ENCODE measurements around the gene RTL5. TPM values are rescaled to one million over a fixed set of nuclear protein-coding genes. Genes with fewer than 3 reads are reported as not detected.

Gene RTL5
- total and polyA plus RNA-seq, 10 of the 15 experiments (the other 5 are each of a cell fraction or from before 2014, with no cell fraction given): under 0.01 to 0.10 (median 0.03) TPM; not detected in 5

DNA sequence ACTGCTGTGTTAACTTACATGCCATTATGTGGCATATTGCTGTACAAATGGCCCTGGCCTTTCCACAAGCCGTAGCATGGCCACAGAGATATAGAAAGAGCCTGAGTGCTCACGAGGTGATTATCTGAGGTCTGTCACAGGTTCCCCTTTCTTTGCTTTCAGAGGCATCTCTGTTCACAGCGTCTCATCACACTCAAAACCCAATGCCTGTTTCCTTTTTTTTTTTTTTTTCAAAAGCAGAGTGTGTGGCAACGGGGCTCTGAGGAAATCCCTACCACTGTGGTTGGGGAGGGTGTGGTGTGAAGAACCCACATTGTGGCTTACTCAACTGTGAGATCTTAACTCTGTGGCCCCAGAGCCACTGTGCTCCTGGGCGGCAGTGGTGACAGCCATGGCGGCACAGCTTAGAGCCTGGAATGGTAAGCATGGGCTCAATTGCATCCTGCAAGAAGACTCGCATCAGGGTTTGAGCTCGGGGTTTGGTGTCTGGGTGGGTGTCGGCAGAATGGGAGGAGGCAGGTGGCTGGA lies 30.8 kb downstream of the RTL5 start (continued):
- TF ChIP-seq, protein P1, sequence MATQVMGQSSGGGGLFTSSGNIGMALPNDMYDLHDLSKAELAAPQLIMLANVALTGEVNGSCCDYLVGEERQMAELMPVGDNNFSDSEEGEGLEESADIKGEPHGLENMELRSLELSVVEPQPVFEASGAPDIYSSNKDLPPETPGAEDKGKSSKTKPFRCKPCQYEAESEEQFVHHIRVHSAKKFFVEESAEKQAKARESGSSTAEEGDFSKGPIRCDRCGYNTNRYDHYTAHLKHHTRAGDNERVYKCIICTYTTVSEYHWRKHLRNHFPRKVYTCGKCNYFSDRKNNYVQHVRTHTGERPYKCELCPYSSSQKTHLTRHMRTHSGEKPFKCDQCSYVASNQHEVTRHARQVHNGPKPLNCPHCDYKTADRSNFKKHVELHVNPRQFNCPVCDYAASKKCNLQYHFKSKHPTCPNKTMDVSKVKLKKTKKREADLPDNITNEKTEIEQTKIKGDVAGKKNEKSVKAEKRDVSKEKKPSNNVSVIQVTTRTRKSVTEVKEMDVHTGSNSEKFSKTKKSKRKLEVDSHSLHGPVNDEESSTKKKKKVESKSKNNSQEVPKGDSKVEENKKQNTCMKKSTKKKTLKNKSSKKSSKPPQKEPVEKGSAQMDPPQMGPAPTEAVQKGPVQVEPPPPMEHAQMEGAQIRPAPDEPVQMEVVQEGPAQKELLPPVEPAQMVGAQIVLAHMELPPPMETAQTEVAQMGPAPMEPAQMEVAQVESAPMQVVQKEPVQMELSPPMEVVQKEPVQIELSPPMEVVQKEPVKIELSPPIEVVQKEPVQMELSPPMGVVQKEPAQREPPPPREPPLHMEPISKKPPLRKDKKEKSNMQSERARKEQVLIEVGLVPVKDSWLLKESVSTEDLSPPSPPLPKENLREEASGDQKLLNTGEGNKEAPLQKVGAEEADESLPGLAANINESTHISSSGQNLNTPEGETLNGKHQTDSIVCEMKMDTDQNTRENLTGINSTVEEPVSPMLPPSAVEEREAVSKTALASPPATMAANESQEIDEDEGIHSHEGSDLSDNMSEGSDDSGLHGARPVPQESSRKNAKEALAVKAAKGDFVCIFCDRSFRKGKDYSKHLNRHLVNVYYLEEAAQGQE (IDR thresholded peaks at IDR 0.05; ENCODE audit: low read depth, low read length): no peak
- TF ChIP-seq NR2C2 (IDR thresholded peaks at IDR 0.05; ENCODE audit: borderline replicate concordance, control insufficient read depth, insufficient read length, low read depth) (no peak), GATAD2B (conservative IDR thresholded peaks at IDR 0.05; ENCODE audit: low read depth) (no peak), RAD51 (IDR thresholded peaks at IDR 0.05) (no peak), CHD4 (IDR thresholded peaks at IDR 0.05) (no peak), FOXK2 (IDR thresholded peaks at IDR 0.05) (no peak), ATF7 (IDR thresholded peaks at IDR 0.05; ENCODE audit: low read depth) (peak; percentile 54; the same call in 1 of the 2 replicates), SUPT20H (IDR thresholded peaks at IDR 0.05; ENCODE audit: borderline replicate concordance, control insufficient read depth, low read depth, low read length) (no peak), MTA2 (IDR thresholded peaks at IDR 0.05; ENCODE audit: low read depth) (peak; percentile 66; the same call in 1 of the 2 replicates), NR2F1 (conservative IDR thresholded peaks at IDR 0.05) (no peak), ZNF274 (IDR thresholded peaks at IDR 0.05; ENCODE audit: insufficient read depth, insufficient read length) (no peak), SRF (IDR thresholded peaks at IDR 0.05; ENCODE audit: low read depth in 2 of 2, low read length in 2 of 2) (no peak), TBL1XR1 (IDR thresholded peaks at IDR 0.05; ENCODE audit: low read depth, low read length) (0 out of 2 replicates have a peak, but pooled peaks have one; percentile 60), FOS (IDR thresholded peaks at IDR 0.05; ENCODE audit: borderline replicate concordance, extremely low read depth, insufficient read length) (no peak), MEF2B (IDR thresholded peaks at IDR 0.05; ENCODE audit: partially characterized antibody, poor library complexity, severe bottlenecking) (no peak), EGR1 (IDR thresholded peaks at IDR 0.05; ENCODE audit: borderline replicate concordance in 1 of 2, low read depth in 2 of 2, low read length in 2 of 2) (no peak), IKZF2 (IDR thresholded peaks at IDR 0.05) (peak; percentile 62 to 66; a peak in 2 of 4 replicates), MTA3 (IDR thresholded peaks at IDR 0.05; ENCODE audit: borderline replicate concordance, low read length) (no peak), ZBED1 (IDR thresholded peaks at IDR 0.05; ENCODE audit: borderline replicate concordance) (no peak), TARDBP (IDR thresholded peaks at IDR 0.05; ENCODE audit: borderline replicate concordance) (no peak)
- TF ChIP-seq, protein P2, sequence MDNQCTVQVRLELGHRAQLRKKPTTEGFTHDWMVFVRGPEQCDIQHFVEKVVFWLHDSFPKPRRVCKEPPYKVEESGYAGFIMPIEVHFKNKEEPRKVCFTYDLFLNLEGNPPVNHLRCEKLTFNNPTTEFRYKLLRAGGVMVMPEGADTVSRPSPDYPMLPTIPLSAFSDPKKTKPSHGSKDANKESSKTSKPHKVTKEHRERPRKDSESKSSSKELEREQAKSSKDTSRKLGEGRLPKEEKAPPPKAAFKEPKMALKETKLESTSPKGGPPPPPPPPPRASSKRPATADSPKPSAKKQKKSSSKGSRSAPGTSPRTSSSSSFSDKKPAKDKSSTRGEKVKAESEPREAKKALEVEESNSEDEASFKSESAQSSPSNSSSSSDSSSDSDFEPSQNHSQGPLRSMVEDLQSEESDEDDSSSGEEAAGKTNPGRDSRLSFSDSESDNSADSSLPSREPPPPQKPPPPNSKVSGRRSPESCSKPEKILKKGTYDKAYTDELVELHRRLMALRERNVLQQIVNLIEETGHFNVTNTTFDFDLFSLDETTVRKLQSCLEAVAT (IDR thresholded peaks at IDR 0.05): peak; percentile 92
- TF ChIP-seq, protein P3, sequence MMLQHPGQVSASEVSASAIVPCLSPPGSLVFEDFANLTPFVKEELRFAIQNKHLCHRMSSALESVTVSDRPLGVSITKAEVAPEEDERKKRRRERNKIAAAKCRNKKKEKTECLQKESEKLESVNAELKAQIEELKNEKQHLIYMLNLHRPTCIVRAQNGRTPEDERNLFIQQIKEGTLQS (IDR thresholded peaks at IDR 0.05; ENCODE audit: borderline replicate concordance, extremely low read depth, low read depth, low read length): no peak
- TF ChIP-seq, protein P4, sequence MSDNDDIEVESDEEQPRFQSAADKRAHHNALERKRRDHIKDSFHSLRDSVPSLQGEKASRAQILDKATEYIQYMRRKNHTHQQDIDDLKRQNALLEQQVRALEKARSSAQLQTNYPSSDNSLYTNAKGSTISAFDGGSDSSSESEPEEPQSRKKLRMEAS (IDR thresholded peaks at IDR 0.05; ENCODE audit: low read depth, low read length): no peak; the same call in 1 of the 2 replicates
- TF ChIP-seq, protein P5, sequence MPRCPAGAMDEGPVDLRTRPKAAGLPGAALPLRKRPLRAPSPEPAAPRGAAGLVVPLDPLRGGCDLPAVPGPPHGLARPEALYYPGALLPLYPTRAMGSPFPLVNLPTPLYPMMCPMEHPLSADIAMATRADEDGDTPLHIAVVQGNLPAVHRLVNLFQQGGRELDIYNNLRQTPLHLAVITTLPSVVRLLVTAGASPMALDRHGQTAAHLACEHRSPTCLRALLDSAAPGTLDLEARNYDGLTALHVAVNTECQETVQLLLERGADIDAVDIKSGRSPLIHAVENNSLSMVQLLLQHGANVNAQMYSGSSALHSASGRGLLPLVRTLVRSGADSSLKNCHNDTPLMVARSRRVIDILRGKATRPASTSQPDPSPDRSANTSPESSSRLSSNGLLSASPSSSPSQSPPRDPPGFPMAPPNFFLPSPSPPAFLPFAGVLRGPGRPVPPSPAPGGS (IDR thresholded peaks at IDR 0.05; ENCODE audit: borderline replicate concordance, insufficient read depth, low read depth, low read length, poor library complexity, severe bottlenecking): no peak

Measured in GM12878 (cell line).